GM19468 (cell line): Measurements from ENCODE around the gene PCDHGB6.
"Not testable (repeated sequence)": the region's sequence is repeated elsewhere in the genome, so short reads cannot be mapped to it uniquely, and the experiment has no call there.

Experiments used
- ATAC-seq: cut with Tn5 transposase; IDR thresholded peaks from one replicate; pipeline ENCODE4 v1.9.1; 2021; ENCODE audit warnings: mild to moderate bottlenecking, moderate library complexity, moderate number of reproducible peaks; ENCODE audit not compliant: unreplicated experiment; ENCODE audit errors: extremely low read depth

The PCDHGB6 gene

GRCh38 chr5:141407790-141408505 is at the start of gene PCDHGB6:
PCDHGB6 (plus strand) TSS chr5:141408021; CDS start chr5:141408203, 182 bp downstream.
- ATAC-seq: not testable (repeated sequence)

DNA sequence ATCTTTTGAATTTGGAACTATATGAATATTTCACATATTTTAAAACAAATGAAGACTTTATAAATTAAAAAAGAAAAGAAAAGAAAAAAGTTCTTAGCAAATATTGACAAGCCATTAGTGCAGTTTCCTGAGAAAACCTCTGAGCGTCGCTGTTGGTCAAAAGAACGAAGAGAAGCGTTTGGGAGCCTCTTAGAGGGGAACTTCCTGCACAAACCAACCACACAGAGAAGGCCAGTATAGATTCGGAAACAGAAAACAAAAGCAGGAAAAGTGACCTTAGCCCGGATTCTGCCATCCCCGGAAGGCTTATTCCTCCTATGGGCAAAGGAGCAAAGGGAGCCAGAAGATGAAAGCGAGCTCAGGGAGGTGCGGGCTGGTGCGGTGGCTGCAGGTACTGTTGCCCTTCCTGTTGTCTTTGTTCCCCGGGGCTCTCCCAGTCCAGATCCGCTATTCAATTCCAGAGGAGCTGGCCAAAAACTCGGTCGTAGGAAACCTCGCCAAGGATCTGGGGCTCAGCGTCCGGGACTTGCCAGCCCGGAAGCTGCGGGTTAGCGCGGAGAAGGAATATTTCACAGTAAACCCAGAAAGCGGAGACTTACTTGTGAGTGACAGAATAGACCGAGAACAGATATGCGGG is 47.9 kb upstream of the PCDHGB6 start, which contains the start of gene PCDHGB2:
PCDHGB2 (plus strand) TSS at position 205 of the 637 bp plus-strand sequence; CDS start at position 347, 142 bp downstream.
- no peak for ATAC-seq

GRCh38 chr5:141360685-141361084 is 47.1 kb upstream of the PCDHGB6 start:
- no peak for ATAC-seq

- ATAC-seq: no peak
Measured at GRCh38 chr5:141362719-141363118, 45.1 kb upstream of the PCDHGB6 start.

- no peak for ATAC-seq
Measured at GRCh38 chr5:141363952-141364660, 43.7 kb upstream of the PCDHGB6 start, which contains the start of gene PCDHGA5. PCDHGA5 (plus strand) TSS chr5:141364162; CDS start chr5:141364331, 169 bp downstream.

DNA sequence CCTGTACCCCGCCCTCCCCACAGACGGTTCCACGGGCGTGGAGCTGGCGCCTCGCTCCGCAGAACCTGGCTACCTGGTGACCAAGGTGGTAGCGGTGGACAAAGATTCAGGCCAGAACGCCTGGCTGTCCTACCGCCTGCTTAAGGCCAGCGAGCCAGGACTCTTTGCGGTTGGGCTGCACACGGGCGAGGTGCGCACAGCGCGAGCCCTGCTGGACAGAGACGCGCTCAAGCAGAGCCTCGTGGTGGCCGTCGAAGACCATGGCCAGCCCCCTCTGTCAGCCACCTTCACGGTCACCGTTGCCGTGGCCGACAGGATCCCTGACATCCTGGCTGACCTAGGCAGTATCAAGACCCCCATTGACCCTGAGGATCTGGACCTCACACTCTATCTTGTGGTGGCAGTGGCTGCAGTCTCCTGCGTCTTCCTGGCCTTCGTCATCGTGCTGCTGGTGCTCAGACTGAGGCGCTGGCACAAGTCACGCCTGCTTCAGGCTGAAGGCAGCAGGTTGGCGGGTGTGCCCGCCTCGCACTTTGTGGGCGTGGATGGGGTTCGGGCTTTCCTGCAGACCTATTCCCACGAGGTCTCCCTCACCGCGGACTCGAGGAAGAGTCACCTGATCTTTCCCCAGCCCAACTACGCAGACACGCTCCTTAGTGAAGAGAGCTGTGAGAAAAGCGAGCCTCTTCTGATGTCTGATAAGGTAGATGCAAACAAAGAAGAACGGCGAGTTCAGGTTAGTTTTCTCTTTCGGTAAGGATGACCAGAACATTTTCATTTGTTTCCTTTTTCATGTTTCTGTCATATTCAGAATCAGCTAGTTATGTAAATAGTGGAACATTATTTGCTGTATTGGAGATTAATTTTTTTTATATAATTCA is 41.6 kb upstream of the PCDHGB6 start:
- ATAC-seq: no peak

- peak; percentile 90 for ATAC-seq
Measured at GRCh38 chr5:141369994-141370848, 37.6 kb upstream of the PCDHGB6 start, which contains the start of gene PCDHGB3. PCDHGB3 (plus strand) TSS chr5:141370242; CDS start chr5:141370395, 153 bp downstream.

DNA sequence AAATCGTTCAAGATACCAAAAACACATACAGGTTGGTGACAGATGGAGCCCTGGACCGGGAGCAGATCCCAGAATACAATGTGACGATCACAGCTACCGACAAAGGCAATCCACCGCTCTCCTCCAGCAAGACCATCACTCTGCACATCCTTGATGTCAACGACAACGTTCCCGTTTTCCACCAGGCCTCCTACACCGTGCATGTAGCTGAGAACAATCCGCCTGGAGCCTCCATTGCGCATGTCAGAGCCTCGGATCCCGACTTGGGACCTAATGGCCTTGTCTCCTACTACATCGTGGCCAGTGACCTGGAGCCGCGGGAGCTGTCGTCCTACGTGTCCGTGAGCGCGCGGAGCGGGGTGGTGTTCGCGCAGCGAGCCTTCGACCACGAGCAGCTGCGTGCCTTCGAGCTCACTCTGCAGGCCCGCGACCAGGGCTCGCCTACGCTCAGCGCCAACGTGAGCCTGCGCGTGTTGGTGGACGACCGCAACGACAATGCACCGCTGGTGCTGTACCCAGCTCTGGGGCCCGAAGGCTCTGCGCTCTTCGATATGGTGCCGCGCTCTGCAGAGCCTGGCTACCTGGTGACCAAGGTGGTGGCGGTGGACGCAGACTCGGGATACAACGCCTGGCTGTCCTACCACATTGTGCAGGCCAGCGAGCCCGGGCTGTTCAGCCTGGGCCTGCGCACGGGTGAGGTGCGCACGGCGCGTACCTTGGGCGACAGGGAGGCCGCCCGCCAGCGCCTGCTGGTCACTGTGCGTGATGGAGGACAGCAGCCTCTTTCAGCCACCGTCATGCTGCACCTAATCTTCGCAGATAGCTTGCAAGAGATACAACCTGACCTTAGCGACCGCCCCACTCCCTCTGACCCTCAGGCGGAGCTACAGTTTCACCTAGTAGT is 36.0 kb upstream of the PCDHGB6 start:
- no peak for ATAC-seq

DNA sequence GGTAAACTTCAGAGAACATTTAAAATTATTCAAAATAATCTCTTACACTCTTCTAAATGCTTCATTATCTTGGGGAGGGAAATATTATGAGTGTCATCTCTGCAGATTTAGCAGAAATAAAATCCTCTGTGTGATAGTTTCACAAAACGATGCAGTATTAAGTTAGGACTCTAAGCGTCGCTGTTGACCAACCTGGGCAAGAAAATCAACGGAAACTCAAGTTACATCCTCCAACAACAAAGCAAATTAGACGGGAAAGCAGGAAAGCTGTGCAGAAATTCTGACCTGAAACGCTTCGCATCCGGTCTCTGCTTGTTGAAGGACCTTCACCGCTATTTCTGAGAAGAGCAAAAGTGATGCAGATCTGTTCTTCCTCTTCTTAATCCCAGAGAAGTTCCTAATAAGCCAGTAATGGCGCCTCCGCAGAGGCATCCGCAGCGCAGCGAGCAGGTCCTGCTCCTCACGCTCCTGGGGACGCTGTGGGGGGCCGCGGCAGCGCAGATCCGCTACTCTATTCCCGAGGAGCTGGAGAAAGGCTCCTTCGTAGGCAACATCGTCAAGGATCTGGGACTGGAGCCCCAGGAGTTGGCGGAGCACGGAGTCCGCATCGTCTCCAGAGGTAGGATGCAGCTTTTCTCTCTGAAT is 34.0 kb upstream of the PCDHGB6 start, which contains the start of gene PCDHGA6:
PCDHGA6 (plus strand) TSS at position 219 of the 645 bp plus-strand sequence; CDS start at position 412, 193 bp downstream.
- no peak for ATAC-seq

DNA sequence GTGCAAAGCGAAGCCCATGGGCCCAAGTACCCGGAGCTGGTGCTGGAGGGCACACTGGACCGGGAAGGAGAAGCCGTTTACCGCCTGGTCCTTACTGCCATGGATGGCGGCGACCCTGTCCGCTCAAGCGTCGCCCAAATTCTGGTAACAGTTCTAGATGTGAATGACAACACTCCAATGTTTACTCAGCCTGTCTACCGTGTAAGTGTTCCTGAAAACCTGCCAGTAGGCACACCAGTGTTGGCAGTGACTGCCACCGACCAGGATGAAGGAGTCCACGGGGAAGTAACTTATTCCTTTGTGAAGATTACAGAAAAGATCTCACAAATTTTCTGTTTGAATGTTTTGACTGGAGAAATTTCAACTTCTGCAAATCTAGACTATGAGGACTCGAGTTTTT is 33.2 kb upstream of the PCDHGB6 start:
- ATAC-seq: no peak

- ATAC-seq: not testable (repeated sequence)
Measured at GRCh38 chr5:141375444-141376155, 32.2 kb upstream of the PCDHGB6 start.

- ATAC-seq: no peak
Measured at GRCh38 chr5:141382469-141383294, 25.1 kb upstream of the PCDHGB6 start, which contains the start of gene PCDHGA7. PCDHGA7 (plus strand) TSS chr5:141382742; CDS start chr5:141382900, 158 bp downstream.

GRCh38 chr5:141383345-141383744 is 24.5 kb upstream of the PCDHGB6 start:
- ATAC-seq: no peak

DNA sequence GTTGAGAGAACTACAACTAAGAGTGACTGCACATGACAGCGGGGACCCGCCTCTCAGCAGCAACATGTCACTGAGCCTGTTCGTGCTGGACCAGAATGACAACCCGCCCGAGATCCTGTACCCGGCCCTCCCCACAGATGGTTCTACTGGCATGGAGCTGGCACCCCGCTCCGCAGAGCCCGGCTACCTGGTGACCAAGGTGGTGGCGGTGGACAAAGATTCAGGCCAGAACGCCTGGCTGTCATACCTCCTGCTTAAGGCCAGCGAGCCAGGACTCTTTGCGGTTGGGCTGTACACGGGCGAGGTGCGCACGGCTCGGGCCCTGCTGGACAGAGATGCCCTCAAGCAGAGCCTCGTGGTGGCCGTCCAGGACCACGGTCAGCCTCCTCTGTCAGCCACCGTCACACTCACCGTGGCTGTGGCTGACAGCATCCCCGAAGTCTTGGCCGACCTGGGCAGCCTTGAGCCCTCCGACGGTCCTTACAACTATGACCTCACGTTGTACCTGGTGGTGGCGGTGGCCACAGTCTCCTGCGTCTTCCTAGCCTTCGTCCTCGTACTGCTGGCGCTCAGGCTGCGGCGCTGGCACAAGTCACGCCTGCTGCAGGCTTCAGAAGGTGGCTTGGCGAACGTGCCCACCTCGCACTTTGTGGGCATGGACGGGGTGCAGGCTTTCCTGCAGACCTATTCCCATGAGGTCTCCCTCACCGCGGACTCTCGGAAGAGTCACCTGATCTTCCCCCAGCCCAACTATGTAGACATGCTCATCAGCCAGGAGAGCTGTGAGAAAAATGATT is 23.2 kb upstream of the PCDHGB6 start:
- ATAC-seq: no peak
